ENCODE results near the gene SPOCK1.

GRCh38 chr5:137266186-137266585 lies 232.9 kb downstream of the SPOCK1 start:
- TF ChIP-seq, protein P1, sequence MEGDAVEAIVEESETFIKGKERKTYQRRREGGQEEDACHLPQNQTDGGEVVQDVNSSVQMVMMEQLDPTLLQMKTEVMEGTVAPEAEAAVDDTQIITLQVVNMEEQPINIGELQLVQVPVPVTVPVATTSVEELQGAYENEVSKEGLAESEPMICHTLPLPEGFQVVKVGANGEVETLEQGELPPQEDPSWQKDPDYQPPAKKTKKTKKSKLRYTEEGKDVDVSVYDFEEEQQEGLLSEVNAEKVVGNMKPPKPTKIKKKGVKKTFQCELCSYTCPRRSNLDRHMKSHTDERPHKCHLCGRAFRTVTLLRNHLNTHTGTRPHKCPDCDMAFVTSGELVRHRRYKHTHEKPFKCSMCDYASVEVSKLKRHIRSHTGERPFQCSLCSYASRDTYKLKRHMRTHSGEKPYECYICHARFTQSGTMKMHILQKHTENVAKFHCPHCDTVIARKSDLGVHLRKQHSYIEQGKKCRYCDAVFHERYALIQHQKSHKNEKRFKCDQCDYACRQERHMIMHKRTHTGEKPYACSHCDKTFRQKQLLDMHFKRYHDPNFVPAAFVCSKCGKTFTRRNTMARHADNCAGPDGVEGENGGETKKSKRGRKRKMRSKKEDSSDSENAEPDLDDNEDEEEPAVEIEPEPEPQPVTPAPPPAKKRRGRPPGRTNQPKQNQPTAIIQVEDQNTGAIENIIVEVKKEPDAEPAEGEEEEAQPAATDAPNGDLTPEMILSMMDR (conservative IDR thresholded peaks at IDR 0.05; ENCODE audit: low read depth, low read length) = no peak
- no peak for TF ChIP-seq NFE2L2 (IDR thresholded peaks at IDR 0.05; ENCODE audit: low read depth, low read length)

Measured in IMR-90 (cell line).